ENCODE measurements around the gene CFAP46.
"Not testable (repeated sequence)": the region's sequence is repeated elsewhere in the genome, so short reads cannot be mapped to it uniquely, and the experiment has no call there.

- not testable (repeated sequence) for TF ChIP-seq CTCF (IDR thresholded peaks at IDR 0.05; ENCODE audit: low read depth, low read length, missing input control); ZBTB33 (IDR thresholded peaks at IDR 0.05); REST (IDR thresholded peaks at IDR 0.05)
Observed at GRCh38 chr10:132825783-132826523, 116.4 kb downstream of the CFAP46 start.

Measured in liver (tissue), 2 donors.